ENCODE results near the gene GMCL1. TPM values are rescaled to one million over a fixed set of nuclear protein-coding genes. Genes with fewer than 3 reads are reported as not detected.

Gene GMCL1
- total and polyA plus RNA-seq, 2 experiments from 2014 or later, result 27.0 to 27.3 TPM

- TF ChIP-seq, protein P1, sequence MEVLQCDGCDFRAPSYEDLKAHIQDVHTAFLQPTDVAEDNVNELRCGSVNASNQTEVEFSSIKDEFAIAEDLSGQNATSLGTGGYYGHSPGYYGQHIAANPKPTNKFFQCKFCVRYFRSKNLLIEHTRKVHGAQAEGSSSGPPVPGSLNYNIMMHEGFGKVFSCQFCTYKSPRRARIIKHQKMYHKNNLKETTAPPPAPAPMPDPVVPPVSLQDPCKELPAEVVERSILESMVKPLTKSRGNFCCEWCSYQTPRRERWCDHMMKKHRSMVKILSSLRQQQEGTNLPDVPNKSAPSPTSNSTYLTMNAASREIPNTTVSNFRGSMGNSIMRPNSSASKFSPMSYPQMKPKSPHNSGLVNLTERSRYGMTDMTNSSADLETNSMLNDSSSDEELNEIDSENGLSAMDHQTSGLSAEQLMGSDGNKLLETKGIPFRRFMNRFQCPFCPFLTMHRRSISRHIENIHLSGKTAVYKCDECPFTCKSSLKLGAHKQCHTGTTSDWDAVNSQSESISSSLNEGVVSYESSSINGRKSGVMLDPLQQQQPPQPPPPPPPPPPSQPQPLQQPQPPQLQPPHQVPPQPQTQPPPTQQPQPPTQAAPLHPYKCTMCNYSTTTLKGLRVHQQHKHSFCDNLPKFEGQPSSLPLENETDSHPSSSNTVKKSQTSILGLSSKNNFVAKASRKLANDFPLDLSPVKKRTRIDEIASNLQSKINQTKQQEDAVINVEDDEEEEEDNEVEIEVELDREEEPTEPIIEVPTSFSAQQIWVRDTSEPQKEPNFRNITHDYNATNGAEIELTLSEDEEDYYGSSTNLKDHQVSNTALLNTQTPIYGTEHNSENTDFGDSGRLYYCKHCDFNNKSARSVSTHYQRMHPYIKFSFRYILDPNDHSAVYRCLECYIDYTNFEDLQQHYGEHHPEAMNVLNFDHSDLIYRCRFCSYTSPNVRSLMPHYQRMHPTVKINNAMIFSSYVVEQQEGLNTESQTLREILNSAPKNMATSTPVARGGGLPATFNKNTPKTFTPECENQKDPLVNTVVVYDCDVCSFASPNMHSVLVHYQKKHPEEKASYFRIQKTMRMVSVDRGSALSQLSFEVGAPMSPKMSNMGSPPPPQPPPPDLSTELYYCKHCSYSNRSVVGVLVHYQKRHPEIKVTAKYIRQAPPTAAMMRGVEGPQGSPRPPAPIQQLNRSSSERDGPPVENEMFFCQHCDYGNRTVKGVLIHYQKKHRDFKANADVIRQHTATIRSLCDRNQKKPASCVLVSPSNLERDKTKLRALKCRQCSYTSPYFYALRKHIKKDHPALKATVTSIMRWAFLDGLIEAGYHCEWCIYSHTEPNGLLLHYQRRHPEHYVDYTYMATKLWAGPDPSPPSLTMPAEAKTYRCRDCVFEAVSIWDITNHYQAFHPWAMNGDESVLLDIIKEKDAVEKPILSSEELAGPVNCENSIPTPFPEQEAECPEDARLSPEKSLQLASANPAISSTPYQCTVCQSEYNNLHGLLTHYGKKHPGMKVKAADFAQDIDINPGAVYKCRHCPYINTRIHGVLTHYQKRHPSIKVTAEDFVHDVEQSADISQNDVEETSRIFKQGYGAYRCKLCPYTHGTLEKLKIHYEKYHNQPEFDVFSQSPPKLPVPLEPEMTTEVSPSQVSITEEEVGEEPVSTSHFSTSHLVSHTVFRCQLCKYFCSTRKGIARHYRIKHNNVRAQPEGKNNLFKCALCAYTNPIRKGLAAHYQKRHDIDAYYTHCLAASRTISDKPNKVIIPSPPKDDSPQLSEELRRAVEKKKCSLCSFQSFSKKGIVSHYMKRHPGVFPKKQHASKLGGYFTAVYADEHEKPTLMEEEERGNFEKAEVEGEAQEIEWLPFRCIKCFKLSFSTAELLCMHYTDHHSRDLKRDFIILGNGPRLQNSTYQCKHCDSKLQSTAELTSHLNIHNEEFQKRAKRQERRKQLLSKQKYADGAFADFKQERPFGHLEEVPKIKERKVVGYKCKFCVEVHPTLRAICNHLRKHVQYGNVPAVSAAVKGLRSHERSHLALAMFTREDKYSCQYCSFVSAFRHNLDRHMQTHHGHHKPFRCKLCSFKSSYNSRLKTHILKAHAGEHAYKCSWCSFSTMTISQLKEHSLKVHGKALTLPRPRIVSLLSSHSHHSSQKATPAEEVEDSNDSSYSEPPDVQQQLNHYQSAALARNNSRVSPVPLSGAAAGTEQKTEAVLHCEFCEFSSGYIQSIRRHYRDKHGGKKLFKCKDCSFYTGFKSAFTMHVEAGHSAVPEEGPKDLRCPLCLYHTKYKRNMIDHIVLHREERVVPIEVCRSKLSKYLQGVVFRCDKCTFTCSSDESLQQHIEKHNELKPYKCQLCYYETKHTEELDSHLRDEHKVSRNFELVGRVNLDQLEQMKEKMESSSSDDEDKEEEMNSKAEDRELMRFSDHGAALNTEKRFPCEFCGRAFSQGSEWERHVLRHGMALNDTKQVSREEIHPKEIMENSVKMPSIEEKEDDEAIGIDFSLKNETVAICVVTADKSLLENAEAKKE (CRISPR knock-in tag; IDR thresholded peaks at IDR 0.05), result no peak
- TF ChIP-seq CREB1 (CRISPR knock-in tag; IDR thresholded peaks at IDR 0.05; ENCODE audit: low read depth) (no peak), EZH2phosphoT487 (IDR thresholded peaks at IDR 0.05; ENCODE audit: unreplicated experiment) (no peak), STAT1 (IDR thresholded peaks at IDR 0.05; ENCODE audit: unreplicated experiment) (no peak), EZH2 (IDR thresholded peaks at IDR 0.05; ENCODE audit: low read depth, unreplicated experiment) (no peak), JUNB (IDR thresholded peaks at IDR 0.05; ENCODE audit: unreplicated experiment) (no peak)
Measured at GRCh38 chr2:69790601-69790959, 38.9 kb upstream of the GMCL1 start (continued).

- Histone ChIP-seq H3K27me3 (ENCODE audit: insufficient read depth) (no peaks in the 10 kb centered on the region), H3K27ac (ENCODE audit: low read depth) (peak overlapping the region; percentile 72; the same call in 1 of the 2 replicates), H3K9me2 (ENCODE audit: insufficient read depth) (no peaks in the 10 kb centered on the region), H3K79me2 (replicated peaks; ENCODE audit: insufficient read depth) (no peaks in the 10 kb centered on the region), H3K4me2 (no peak overlapping the region), H2AFZ (no peak overlapping the region), H3K36me3 (ENCODE audit: insufficient read depth) (no peaks in the 10 kb centered on the region), H3K4me3 (no peak overlapping the region), H3F3A (replicated peaks; ENCODE audit: low read depth) (no peaks in the 10 kb centered on the region), H4K20me1 (replicated peaks; ENCODE audit: insufficient read depth) (no peaks in the 10 kb centered on the region), H3K4me1 (ENCODE audit: insufficient read depth) (0 out of 2 replicates have a peak, but pooled peaks cover 5% of the 10 kb centered on the region)
- DNase-seq (ENCODE audit: low spot score), result no peak
- no peak overlapping the region for H3K4me3 Mint-ChIP-seq
- no peak overlapping the region for H3K27ac Mint-ChIP-seq
- peaks cover 5% of the 10 kb centered on the region for H3K27me3 Mint-ChIP-seq (ENCODE audit: insufficient read depth, low read depth, poor library complexity)
- no peaks in the 10 kb centered on the region for H3K36me3 Mint-ChIP-seq (ENCODE audit: low read depth)
- ATAC-seq, result no peak
- H3K4me1 Mint-ChIP-seq, result peaks cover 20% of the 10 kb centered on the region
- TF ChIP-seq POLR2AphosphoS5 (IDR thresholded peaks at IDR 0.05; ENCODE audit: low read depth) (no peak), ETS1 (IDR thresholded peaks at IDR 0.05) (no peak), EZH2phosphoT487 (IDR thresholded peaks at IDR 0.05; ENCODE audit: unreplicated experiment) (no peak)
- no peaks in the 10 kb centered on the region for H3K9me3 Mint-ChIP-seq
Measured at GRCh38 chr2:69791045-69791444, 38.4 kb upstream of the GMCL1 start.

Measured in GM23338 (cell line).